Measurements from ENCODE around the gene ELF2. TPM values are rescaled to one million over a fixed set of nuclear protein-coding genes. Genes with fewer than 3 reads are reported as not detected.

The ELF2 gene
- total and polyA plus RNA-seq, 2 of the 8 experiments (the other 6 are each of a cell fraction or from before 2014, with no cell fraction given) = 21.1 to 44.3 TPM

- no peak for TF ChIP-seq EP300 (IDR thresholded peaks at IDR 0.05; ENCODE audit: borderline replicate concordance in 1 of 2, low read depth in 2 of 2, low read length in 2 of 2)
- no peak for TF ChIP-seq SUZ12 (IDR thresholded peaks at IDR 0.05; ENCODE audit: low read length)
- no peak for TF ChIP-seq NANOG (IDR thresholded peaks at IDR 0.05; ENCODE audit: insufficient read depth, low read depth, low read length, poor library complexity, severe bottlenecking)
- TF ChIP-seq NRF1 (IDR thresholded peaks at IDR 0.05; ENCODE audit: low read depth, low read length) = no peak
- TF ChIP-seq RBBP5 (IDR thresholded peaks at IDR 0.05; ENCODE audit: borderline replicate concordance, low read depth, low read length) = peak; percentile 69; the same call in 1 of the 2 replicates
- TF ChIP-seq CBX8 (IDR thresholded peaks at IDR 0.05; ENCODE audit: borderline replicate concordance, low read depth, low read length) = no peak
- TF ChIP-seq MAX (IDR thresholded peaks at IDR 0.05) = peak; percentile 73
- TF ChIP-seq SRF (IDR thresholded peaks at IDR 0.05; ENCODE audit: low read depth, low read length) = no peak
- TF ChIP-seq CHD1 (IDR thresholded peaks at IDR 0.05; ENCODE audit: low read depth, low read length) = no peak
- no peak for TF ChIP-seq KDM1A (IDR thresholded peaks at IDR 0.05; ENCODE audit: borderline replicate concordance, low read length)
Observed at GRCh38 chr4:139177869-139178619, 1.0 kb upstream of the ELF2 start (continued).
